ENCODE data around the gene ETV6. TPM values are rescaled to one million over a fixed set of nuclear protein-coding genes. Genes with fewer than 3 reads are reported as not detected.
"Not testable (repeated sequence)": the region's sequence is repeated elsewhere in the genome, so short reads cannot be mapped to it uniquely, and the experiment has no call there.

Gene ETV6
- total RNA-seq, 1 donor from 2014 or later: 16.1 TPM

DNA sequence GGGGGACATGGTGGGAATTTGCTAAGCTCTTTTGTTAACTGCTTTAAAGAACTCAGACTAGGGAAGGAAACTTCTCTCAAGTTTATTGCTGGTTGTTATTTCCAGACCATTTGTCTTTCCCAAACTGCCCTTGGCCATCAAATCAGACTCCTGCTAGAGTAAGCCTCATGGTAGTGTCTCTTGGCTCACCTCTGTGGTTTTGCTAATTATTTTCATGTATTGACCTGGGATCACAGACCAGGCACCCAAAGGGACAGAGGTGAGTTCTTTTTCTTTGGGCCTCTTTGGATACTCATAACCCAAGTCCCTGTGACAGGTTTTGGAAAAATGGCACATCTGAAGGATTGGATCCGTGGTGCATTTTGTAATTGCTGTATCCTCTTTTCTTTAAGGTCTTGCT, 11.2 kb downstream of the ETV6 start:
- intact Hi-C loops (cut with DNase I): no loop called here
- no peak for DNase-seq
- ATAC-seq (ENCODE audit: poor library complexity): no peak

- ATAC-seq (ENCODE audit: poor library complexity): peak; percentile 58
- intact Hi-C loops (cut with DNase I): no loop called here
- DNase-seq: no peak
Observed at GRCh38 chr12:11661491-11662089, 12.1 kb downstream of the ETV6 start.

- intact Hi-C loops (cut with DNase I): no loop called here
- no peak for ATAC-seq (ENCODE audit: poor library complexity)
- DNase-seq: no peak
Observed at GRCh38 chr12:11662369-11662768, 12.9 kb downstream of the ETV6 start.

DNA sequence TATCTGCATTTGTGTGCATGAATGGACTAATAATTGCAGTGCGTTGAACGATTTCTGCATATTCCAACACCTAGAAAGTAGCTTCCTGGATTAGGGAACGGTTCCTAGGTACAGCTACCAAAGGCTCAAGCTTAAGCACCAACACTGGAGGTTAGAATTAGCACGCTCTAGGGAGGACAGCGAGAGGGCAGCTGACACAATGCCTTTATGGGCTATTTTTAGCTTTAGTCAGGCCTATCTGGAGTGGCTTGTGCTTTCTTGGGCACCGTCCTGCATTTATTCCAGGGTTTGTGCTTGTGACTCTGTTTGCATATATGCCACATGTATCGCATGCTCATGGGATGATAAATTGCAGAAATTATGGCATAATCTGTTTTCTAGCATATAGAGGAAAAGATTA, 13.7 kb downstream of the ETV6 start:
- no peak for DNase-seq

DNA sequence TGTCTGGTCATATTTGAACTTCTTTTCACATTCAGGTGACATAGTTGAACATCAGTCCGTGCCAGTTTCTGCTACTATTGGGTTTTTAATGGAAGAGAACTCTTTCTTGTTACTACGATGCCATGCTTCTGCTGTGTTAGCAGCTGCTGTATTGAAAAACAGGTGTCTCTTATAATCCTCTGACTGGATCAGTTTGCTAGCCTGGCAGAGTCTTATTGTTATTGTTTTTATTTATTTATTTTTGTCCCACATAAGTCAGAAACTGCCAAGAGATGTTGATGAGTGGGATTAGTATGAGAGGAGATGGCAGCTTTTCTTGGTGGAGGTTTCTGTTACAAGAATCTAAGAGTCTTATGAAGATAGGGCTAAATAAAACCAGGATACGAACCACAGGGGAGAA, 14.6 kb downstream of the ETV6 start:
- DNase-seq (no peak), ATAC-seq (ENCODE audit: poor library complexity) (no peak)
- intact Hi-C loops (cut with DNase I): no loop called here

More for the DNA sequence above, 13.7 kb downstream of the ETV6 start:
- peak; percentile 95 for ATAC-seq (ENCODE audit: poor library complexity)
- intact Hi-C loops (cut with DNase I): no loop called here

GRCh38 chr12:11666131-11667050, 16.9 kb downstream of the ETV6 start:
- intact Hi-C loops (cut with DNase I): no loop called here
- DNase-seq: no peak
- no peak for ATAC-seq (ENCODE audit: poor library complexity)

- no peak for ATAC-seq (ENCODE audit: poor library complexity)
- no peak for DNase-seq
- intact Hi-C loops (cut with DNase I): no loop called here
Observed at GRCh38 chr12:11667171-11667570, 17.7 kb downstream of the ETV6 start.

- intact Hi-C loops (cut with DNase I): no loop called here
- ATAC-seq (ENCODE audit: poor library complexity) (no peak), DNase-seq (no peak)
Observed at GRCh38 chr12:11668611-11669010, 19.1 kb downstream of the ETV6 start.

GRCh38 chr12:11669348-11669747, 19.9 kb downstream of the ETV6 start:
- ATAC-seq (ENCODE audit: poor library complexity): no peak
- intact Hi-C loops (cut with DNase I): no loop called here
- no peak for DNase-seq

DNA sequence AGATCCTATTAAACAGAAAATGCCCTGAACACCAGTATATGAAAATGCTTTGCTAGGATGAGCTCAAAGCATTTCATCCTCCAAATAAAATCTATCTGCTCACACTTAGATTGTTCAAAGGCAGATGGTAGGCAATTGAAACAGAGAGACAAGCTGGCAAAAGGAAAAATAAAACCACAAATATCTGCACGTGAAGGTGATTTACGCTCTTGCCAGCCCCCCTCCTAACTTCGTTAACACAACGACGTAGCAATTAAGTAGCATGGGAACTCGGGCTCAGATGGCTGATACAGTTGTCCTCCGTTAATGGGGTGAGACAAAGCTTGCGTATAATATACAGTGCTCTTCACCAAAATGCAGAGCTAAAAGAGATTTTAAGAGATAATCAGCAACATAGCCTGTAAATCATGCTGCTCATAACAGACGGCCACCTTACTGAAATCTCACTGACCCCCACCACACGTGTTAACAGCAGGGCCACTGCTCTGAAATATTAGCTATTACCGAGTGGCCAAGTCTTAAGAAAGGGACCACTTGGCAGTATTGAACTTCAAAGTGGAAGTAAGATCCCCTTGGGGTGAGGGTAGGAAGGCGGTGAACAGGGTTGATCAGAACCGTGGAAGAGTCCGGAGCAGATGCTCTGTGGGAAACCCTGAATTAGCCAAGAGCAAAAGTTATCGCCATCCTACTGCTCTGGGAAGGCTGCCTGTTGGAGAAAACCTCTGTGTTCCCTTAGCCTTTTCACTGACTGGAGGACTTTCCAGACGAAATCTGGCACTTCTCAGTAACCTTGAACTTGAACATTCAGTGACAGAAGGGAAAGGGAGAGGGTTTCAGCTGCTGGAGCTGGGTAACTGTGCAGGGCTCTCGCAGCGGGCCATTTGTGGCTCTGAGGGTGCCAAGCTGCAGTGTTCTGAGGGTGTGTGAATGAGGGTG, 23.1 kb downstream of the ETV6 start:
- no peak for DNase-seq
- peak; percentile 60 for ATAC-seq (ENCODE audit: poor library complexity)
- intact Hi-C loops (cut with DNase I): no loop called here

GRCh38 chr12:11673666-11674461, 24.4 kb downstream of the ETV6 start:
- intact Hi-C loops (cut with DNase I): no loop called here
- ATAC-seq (ENCODE audit: poor library complexity): no peak
- no peak for DNase-seq

GRCh38 chr12:11674894-11675390, 25.5 kb downstream of the ETV6 start:
- intact Hi-C loops (cut with DNase I): no loop called here
- no peak for ATAC-seq (ENCODE audit: poor library complexity)
- DNase-seq: no peak

GRCh38 chr12:11676052-11676451, 26.6 kb downstream of the ETV6 start:
- DNase-seq (no peak), ATAC-seq (ENCODE audit: poor library complexity) (no peak)

DNA sequence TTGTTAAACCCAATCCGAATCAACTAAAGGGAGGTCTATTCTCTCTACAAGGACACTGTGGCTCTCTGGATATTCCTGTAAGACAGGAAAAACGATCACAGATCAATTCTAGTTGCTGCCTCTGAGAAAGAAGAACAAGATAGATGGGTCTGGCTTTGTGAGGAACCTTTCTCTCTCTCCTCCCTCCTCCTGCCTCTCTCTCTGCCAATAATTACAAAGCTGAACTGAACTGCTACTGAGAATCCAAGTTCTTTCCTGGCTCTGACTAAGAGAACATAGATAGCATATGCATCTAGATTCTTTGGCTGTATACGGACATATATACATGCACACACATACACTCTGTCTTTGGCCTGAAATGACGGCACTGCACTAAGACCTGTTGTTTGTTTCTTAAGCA, 27.6 kb downstream of the ETV6 start:
- intact Hi-C loops (cut with DNase I): no loop called here
- DNase-seq (no peak), ATAC-seq (ENCODE audit: poor library complexity) (peak; percentile 34)

More at GRCh38 chr12:11676052-11676451, 26.6 kb downstream of the ETV6 start:
- intact Hi-C loops (cut with DNase I): no loop called here

DNA sequence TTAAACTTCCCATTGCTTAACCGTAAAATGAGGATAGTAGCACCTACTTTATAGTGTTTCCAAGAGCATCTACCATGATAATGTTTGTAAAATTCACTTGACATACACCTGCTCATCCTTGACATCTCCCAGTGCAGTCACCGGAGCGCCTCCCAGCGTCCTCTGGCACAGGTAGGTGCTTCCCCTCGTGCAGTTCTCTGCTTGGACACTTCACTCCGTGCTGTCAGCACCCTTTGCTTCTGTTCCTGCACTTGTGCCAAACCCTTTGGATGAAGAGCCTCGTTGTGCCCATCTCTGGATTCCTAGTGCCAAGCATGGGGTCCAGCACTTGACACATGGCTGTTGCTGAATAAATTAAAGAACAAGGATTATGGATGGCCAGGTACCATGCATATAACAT, 28.3 kb downstream of the ETV6 start:
- intact Hi-C loops (cut with DNase I): no loop called here
- peak; percentile 87 for ATAC-seq (ENCODE audit: poor library complexity)
- peak; percentile 64 for DNase-seq

DNA sequence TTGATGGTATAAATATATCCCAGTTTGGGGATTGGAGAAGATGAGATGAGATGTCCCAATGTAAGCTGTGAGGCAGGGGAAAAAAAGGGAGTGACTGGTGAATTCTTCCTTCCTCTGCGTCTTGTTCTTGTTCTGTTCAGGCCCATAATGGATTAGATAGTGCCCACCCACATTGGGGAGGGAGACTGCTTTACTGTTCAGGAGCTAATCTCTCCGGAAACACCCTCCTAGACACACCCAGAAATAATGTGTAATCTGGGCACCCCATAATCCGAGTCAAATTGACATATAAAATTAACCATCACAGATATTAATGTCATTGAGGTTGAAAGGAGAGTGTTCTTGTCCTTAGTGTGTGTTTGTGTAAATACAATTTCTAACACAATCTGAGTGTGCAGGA, 29.3 kb downstream of the ETV6 start:
- ATAC-seq (ENCODE audit: poor library complexity): no peak
- DNase-seq: no peak
- intact Hi-C loops (cut with DNase I): no loop called here

DNA sequence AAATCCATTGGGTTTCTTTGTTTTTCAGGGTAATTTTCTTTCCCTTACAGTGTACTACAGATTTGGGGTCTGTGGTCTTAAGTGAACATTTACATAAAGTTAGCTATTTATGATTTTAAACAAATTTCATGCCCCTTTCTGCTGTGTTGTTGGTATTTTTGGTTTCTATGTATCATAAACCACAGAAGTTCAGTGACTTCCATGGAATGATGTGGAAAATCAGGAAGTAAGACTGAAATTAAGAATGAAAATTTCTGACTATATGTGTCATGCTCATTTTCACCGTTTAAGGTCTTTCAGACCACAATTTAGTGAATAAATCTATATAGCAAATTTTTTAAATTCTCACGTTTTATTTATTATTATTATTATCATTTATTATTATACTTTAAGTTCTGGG, 31.7 kb downstream of the ETV6 start:
- ATAC-seq (ENCODE audit: poor library complexity) (no peak), DNase-seq (no peak)
- intact Hi-C loops (cut with DNase I): no loop called here

- ATAC-seq (ENCODE audit: poor library complexity); intact Hi-C loops (cut with DNase I); DNase-seq: not testable (repeated sequence)
Observed at GRCh38 chr12:11681695-11682094, 32.2 kb downstream of the ETV6 start.
